ENCODE data around the gene HJURP. TPM values are rescaled to one million over a fixed set of nuclear protein-coding genes. Genes with fewer than 3 reads are reported as not detected.

Gene HJURP
- total RNA-seq, 4 donors from 2014 or later, result 0.27 to 0.45 (median 0.38) TPM; not detected in 1

DNA sequence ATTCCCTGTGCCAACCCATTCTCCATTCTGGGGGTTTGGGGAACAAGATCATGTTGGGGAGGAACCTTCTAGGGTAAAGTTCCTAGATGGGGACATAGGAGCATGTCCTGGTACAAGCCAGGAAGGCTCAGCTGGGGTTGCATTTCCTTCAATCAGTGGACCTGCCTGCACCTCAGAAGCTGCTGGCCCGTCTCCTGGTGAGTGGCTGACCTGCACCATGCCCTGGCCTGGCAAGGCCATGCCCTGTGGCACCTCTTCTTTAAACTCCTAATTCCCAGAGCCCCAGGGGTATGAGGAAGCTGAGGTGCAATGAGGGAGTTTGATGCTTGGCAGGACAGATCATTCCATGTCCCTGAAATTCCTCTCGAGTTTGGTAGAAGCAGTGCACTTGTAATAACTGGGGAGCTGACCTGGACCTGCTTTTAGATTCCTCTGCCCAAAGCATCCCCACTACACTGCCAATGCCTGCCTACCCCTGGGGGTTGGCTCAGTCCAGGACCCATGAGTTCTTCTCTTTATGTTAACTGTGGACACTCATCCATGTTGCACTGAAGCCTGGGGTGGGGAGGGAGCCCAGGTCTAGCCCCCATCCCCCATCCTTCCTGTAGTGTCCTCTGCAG lies 50.9 kb downstream of the HJURP start:
- Histone ChIP-seq H3K4me1 (peaks cover 6 to 13% of the 10 kb centered on the region in 2 donors), H3K36me3 (no peaks in the 10 kb centered on the region), H3K27ac (no peak overlapping the region), H3K4me3 (replicated peaks in 1 of 3) (no peak overlapping the region), H3K9me3 (no peaks in the 10 kb centered on the region), H3K27me3 (no peaks in the 10 kb centered on the region)
- DNase-seq, result no peak
- intact Hi-C loops (cut with DNase I), result no loop called here
- WGBS, 2 donors, result 50 to 86% methylated on average over 2 of the region's 2 CpGs
- no peak for TF ChIP-seq POLR2A (IDR thresholded peaks at IDR 0.05)
- TF ChIP-seq, protein P1, sequence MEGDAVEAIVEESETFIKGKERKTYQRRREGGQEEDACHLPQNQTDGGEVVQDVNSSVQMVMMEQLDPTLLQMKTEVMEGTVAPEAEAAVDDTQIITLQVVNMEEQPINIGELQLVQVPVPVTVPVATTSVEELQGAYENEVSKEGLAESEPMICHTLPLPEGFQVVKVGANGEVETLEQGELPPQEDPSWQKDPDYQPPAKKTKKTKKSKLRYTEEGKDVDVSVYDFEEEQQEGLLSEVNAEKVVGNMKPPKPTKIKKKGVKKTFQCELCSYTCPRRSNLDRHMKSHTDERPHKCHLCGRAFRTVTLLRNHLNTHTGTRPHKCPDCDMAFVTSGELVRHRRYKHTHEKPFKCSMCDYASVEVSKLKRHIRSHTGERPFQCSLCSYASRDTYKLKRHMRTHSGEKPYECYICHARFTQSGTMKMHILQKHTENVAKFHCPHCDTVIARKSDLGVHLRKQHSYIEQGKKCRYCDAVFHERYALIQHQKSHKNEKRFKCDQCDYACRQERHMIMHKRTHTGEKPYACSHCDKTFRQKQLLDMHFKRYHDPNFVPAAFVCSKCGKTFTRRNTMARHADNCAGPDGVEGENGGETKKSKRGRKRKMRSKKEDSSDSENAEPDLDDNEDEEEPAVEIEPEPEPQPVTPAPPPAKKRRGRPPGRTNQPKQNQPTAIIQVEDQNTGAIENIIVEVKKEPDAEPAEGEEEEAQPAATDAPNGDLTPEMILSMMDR (IDR thresholded peaks at IDR 0.05), result no peak

DNA sequence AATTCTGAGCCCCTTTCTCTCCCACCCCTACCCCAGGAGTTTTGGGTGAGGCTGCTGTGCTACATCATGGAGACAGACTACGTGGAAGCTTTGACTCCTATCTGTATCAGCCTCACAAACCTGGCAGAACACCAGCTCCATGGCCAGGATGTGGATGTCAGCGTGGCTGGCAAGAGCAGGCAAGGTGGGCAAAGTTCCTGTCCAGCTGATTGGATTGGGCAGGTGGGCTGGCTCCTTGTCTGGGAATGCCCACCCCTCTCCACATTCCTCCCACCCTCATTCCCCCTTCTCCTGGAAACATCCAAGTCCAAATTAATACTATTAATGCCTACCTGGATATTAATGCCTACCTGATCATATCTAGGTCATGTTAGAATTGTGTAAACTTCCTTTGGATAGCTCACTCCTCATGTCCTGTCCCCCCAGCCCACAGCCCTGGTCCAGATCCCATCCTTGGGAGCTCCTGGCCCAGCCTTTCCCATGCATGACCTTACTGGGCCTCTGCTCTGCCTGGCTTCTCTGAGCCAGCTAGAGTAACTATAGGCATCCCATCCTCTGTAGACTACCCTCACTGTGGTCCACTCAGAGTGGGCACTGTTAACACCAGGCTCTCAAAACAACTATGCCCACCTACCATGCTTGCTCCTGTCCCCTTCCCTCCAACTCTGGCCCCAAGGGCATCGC lies 52.1 kb downstream of the HJURP start:
- Histone ChIP-seq H3K4me3 (replicated peaks in 1 of 3) (no peak overlapping the region), H3K4me1 (peaks cover 6 to 13% of the 10 kb centered on the region in 2 donors), H3K36me3 (no peaks in the 10 kb centered on the region), H3K9me3 (no peaks in the 10 kb centered on the region), H3K27me3 (no peaks in the 10 kb centered on the region), H3K27ac (no peak overlapping the region)
- intact Hi-C loops (cut with DNase I), result no loop called here
- 77 to 83% methylated on average over 3 of the region's 3 CpGs for WGBS, 2 donors
- DNase-seq, result no peak
- TF ChIP-seq, protein P1 (IDR thresholded peaks at IDR 0.05), result no peak
- no peak for TF ChIP-seq POLR2A (IDR thresholded peaks at IDR 0.05)

DNA sequence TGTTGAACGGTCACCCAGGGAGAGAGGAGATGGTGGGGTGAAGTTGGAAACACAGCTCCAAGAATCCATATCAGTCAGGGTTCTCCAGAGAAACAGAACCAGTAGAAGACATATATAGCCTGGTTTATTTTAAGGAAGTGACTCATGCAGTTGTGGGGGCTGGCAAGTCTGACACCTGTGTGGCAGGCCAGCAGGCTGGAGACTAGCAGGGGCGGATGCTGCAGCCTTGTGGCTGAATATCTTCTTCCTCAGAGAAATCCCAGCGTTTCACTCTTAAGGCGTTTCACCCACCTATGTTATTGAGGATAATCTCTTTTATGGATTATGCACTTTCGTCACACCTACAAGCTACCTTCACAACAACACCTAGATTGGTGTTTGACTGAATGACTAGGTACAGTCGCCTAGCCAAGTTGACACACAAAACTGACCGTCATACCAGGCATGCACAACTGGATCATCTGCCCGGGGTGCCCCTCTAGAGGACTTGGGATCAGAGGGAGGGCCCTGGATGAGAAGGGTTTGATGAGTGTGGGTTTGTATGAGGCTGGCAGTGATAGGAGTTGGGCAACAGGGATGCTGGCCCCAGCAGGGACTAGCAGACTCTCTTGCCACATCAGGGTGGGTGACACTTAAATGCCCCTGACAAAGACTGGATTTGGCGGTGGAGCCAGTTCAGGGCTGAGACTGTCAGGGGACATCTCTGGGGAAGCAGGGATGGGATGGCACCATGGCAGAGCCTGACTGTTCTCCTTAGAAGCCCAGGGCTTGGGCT lies 52.8 kb downstream of the HJURP start:
- peaks cover 6 to 13% of the 10 kb centered on the region in 2 donors for H3K4me1 ChIP-seq
- no peak overlapping the region for H3K27ac ChIP-seq
- intact Hi-C loops (cut with DNase I), result no loop called here
- 73 to 93% methylated on average over 9 of the region's 9 CpGs for WGBS, 2 donors
- no peaks in the 10 kb centered on the region for H3K9me3 ChIP-seq
- no peak overlapping the region for H3K4me3 ChIP-seq (replicated peaks in 1 of 3)
- DNase-seq, result no peak
- no peaks in the 10 kb centered on the region for H3K27me3 ChIP-seq
- no peaks in the 10 kb centered on the region for H3K36me3 ChIP-seq
- TF ChIP-seq, protein P1 (IDR thresholded peaks at IDR 0.05), result no peak
- no peak for TF ChIP-seq POLR2A (IDR thresholded peaks at IDR 0.05)

DNA sequence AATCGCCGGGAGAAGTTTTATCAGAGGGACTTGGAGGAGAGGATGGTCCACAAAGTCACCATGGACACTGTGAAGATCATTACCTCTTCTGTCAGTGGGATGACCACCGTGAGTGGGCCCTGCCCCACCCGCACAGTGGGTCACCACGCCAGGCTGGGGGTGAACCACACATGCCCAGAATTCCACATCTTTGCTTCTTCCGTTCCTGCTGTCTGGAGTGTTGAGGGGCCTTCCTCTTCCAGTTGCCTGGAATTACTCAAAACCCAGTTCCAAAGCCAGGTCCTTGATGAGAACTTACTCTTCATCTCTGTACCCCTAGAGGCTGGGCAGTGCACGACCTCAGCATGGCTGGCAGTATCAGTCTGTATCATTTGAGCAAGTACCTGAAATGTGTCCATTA lies 54.1 kb downstream of the HJURP start:
- H3K9me3 ChIP-seq, result no peaks in the 10 kb centered on the region
- H3K36me3 ChIP-seq, result no peaks in the 10 kb centered on the region
- H3K27me3 ChIP-seq, result no peaks in the 10 kb centered on the region
- no peak overlapping the region for H3K4me3 ChIP-seq (replicated peaks in 1 of 3)
- DNase-seq, result no peak
- intact Hi-C loops (cut with DNase I), result no loop called here
- H3K4me1 ChIP-seq, result peaks cover 6 to 13% of the 10 kb centered on the region in 2 donors
- TF ChIP-seq, protein P1 (IDR thresholded peaks at IDR 0.05), result no peak
- no peak for TF ChIP-seq POLR2A (IDR thresholded peaks at IDR 0.05)
- 66 to 80% methylated on average over 7 of the region's 7 CpGs for WGBS, 2 donors
- peak overlapping the region in 2 of 3 donors; percentile 12 to 30 for H3K27ac ChIP-seq
